Frontal cortex (tissue), 4 donors: ENCODE measurements around the gene ITIH3. TPM values are rescaled to one million over a fixed set of nuclear protein-coding genes. Genes with fewer than 3 reads are reported as not detected.

Source experiments
- DNase-seq, 2 donors: peaks; one replicate each; pipeline ENCODE4 v3.0.0; 2012; ENCODE audit warnings: low spot score in 2 of 2
- FAIRE-seq: peaks from 2 replicates; lab custom pipeline; 2012; peaks lifted over from hg19 to GRCh38; lab: Jason Lieb, UNC
- total RNA-seq: library from RNA; depleted of rRNA; stranded (reverse); fragments of >200 nt; gene quantifications from one replicate; pipeline ENCODE4 v1.2.3, GENCODE V29; 2014
- donor health status: control.
- donor health status: control.
- donor health status: control.

Gene ITIH3
- total RNA-seq, 1 donor from 2014 or later = not detected

- FAIRE-seq (no peak), DNase-seq (no peak)
Measured at GRCh38 chr3:52779011-52779836, 15.4 kb upstream of the ITIH3 start.

- FAIRE-seq = no peak
- DNase-seq = no peak
Measured at GRCh38 chr3:52779837-52780585, 14.6 kb upstream of the ITIH3 start.

- no peak for DNase-seq
- no peak for FAIRE-seq
Measured at GRCh38 chr3:52781741-52782140, 12.9 kb upstream of the ITIH3 start.

- FAIRE-seq (no peak), DNase-seq (no peak)
Measured at GRCh38 chr3:52782412-52783210, 12.0 kb upstream of the ITIH3 start.

GRCh38 chr3:52783211-52783555, 11.4 kb upstream of the ITIH3 start:
- no peak for FAIRE-seq

GRCh38 chr3:52784021-52784621, 10.5 kb upstream of the ITIH3 start:
- FAIRE-seq = no peak
- DNase-seq = no peak

More at GRCh38 chr3:52783211-52783555, 11.4 kb upstream of the ITIH3 start:
- DNase-seq = no peak

GRCh38 chr3:52784931-52785590, 9.5 kb upstream of the ITIH3 start:
- FAIRE-seq (no peak), DNase-seq (no peak)

GRCh38 chr3:52786330-52787215, 8.0 kb upstream of the ITIH3 start:
- no peak for DNase-seq
- FAIRE-seq = no peak

- no peak for FAIRE-seq
- DNase-seq = no peak
Measured at GRCh38 chr3:52787246-52787645, 7.3 kb upstream of the ITIH3 start.

- no peak for DNase-seq
- FAIRE-seq = no peak
Measured at GRCh38 chr3:52787672-52788625, 6.6 kb upstream of the ITIH3 start.

GRCh38 chr3:52788890-52789745, 5.5 kb upstream of the ITIH3 start:
- DNase-seq (no peak), FAIRE-seq (no peak)

- no peak for DNase-seq
- FAIRE-seq = no peak
Measured at GRCh38 chr3:52789746-52790040, 4.9 kb upstream of the ITIH3 start.

- no peak for FAIRE-seq
- no peak for DNase-seq
Measured at GRCh38 chr3:52790337-52790736, 4.3 kb upstream of the ITIH3 start.

GRCh38 chr3:52790741-52791140, 3.9 kb upstream of the ITIH3 start:
- no peak for FAIRE-seq

GRCh38 chr3:52791366-52791765, 3.2 kb upstream of the ITIH3 start:
- no peak for FAIRE-seq
- DNase-seq = no peak

More at GRCh38 chr3:52790741-52791140, 3.9 kb upstream of the ITIH3 start:
- DNase-seq = no peak

- DNase-seq = no peak
- no peak for FAIRE-seq
Measured at GRCh38 chr3:52791928-52792327, 2.7 kb upstream of the ITIH3 start.

- no peak for FAIRE-seq
- DNase-seq = no peak
Measured at GRCh38 chr3:52792413-52792812, 2.2 kb upstream of the ITIH3 start.
